ENCODE data around the gene DENND2C. TPM values are rescaled to one million over a fixed set of nuclear protein-coding genes. Genes with fewer than 3 reads are reported as not detected.

Gene DENND2C
- total RNA-seq, 1 experiment from 2014 or later, result 1.1 TPM

DNA sequence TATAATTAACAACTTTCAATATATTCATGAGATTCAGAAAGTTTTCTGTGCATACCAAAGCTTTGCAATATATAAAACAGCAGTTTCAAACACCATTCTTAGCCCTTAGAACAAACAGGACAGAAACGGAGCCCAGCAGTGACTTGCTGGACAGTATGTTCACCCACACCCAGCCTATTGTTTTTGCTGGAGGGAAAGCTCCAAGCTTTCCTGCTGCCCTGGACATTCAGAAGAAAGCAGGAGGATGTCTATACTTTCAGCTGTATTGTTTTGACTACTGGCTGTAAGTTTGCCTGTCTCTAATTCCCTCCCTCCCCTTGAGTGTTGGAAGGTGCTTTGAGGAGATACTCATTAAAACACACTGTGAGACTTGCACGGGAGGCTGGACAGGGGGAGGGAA lies 9.6 kb downstream of the DENND2C start:
- TF ChIP-seq TCF7L2 (IDR thresholded peaks at IDR 0.05; ENCODE audit: low read depth, low read length) (no peak), SIN3A (IDR thresholded peaks at IDR 0.05; ENCODE audit: borderline replicate concordance, insufficient read depth, low read depth, low read length) (no peak), POLR2AphosphoS5 (IDR thresholded peaks at IDR 0.05; ENCODE audit: low read depth, low read length) (no peak)
- TF ChIP-seq, protein P1, sequence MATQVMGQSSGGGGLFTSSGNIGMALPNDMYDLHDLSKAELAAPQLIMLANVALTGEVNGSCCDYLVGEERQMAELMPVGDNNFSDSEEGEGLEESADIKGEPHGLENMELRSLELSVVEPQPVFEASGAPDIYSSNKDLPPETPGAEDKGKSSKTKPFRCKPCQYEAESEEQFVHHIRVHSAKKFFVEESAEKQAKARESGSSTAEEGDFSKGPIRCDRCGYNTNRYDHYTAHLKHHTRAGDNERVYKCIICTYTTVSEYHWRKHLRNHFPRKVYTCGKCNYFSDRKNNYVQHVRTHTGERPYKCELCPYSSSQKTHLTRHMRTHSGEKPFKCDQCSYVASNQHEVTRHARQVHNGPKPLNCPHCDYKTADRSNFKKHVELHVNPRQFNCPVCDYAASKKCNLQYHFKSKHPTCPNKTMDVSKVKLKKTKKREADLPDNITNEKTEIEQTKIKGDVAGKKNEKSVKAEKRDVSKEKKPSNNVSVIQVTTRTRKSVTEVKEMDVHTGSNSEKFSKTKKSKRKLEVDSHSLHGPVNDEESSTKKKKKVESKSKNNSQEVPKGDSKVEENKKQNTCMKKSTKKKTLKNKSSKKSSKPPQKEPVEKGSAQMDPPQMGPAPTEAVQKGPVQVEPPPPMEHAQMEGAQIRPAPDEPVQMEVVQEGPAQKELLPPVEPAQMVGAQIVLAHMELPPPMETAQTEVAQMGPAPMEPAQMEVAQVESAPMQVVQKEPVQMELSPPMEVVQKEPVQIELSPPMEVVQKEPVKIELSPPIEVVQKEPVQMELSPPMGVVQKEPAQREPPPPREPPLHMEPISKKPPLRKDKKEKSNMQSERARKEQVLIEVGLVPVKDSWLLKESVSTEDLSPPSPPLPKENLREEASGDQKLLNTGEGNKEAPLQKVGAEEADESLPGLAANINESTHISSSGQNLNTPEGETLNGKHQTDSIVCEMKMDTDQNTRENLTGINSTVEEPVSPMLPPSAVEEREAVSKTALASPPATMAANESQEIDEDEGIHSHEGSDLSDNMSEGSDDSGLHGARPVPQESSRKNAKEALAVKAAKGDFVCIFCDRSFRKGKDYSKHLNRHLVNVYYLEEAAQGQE (IDR thresholded peaks at IDR 0.05; ENCODE audit: insufficient read depth in 1 of 2, low read depth in 2 of 2, low read length in 1 of 2), result no peak
- TF ChIP-seq, protein P2, sequence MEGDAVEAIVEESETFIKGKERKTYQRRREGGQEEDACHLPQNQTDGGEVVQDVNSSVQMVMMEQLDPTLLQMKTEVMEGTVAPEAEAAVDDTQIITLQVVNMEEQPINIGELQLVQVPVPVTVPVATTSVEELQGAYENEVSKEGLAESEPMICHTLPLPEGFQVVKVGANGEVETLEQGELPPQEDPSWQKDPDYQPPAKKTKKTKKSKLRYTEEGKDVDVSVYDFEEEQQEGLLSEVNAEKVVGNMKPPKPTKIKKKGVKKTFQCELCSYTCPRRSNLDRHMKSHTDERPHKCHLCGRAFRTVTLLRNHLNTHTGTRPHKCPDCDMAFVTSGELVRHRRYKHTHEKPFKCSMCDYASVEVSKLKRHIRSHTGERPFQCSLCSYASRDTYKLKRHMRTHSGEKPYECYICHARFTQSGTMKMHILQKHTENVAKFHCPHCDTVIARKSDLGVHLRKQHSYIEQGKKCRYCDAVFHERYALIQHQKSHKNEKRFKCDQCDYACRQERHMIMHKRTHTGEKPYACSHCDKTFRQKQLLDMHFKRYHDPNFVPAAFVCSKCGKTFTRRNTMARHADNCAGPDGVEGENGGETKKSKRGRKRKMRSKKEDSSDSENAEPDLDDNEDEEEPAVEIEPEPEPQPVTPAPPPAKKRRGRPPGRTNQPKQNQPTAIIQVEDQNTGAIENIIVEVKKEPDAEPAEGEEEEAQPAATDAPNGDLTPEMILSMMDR (IDR thresholded peaks at IDR 0.05), result no peak
- CTCF ChIA-PET, result interaction anchor here (1.0 kb wide), 1 partner anchor 313 kb away, joined by 3 read pairs; no protein-coding TSS in a partner anchor
- Histone ChIP-seq H3K27ac (ENCODE audit: low read length) (no peak overlapping the region), H3K36me3 (ENCODE audit: control insufficient read depth, insufficient read depth, low read length) (no peaks in the 10 kb centered on the region), H3K4me1 (ENCODE audit: control insufficient read depth, insufficient read depth, low read length) (no peaks in the 10 kb centered on the region), H3K27me3 (ENCODE audit: control insufficient read depth, insufficient read depth, low read length) (no peaks in the 10 kb centered on the region), H3K4me3 (ENCODE audit: low read depth in 2 of 2, low read length in 2 of 2) (no peak overlapping the region), H3K9me3 (ENCODE audit: control insufficient read depth, insufficient read depth, low read depth, low read length) (no peaks in the 10 kb centered on the region)
- BruUV-seq (replicated peaks), result no TSS peak
- in situ Hi-C loops (cut with HindIII; ENCODE audit: low pct_unique_long_range_greater_than_20kb, low sequenced_read_pairs), result no loop called here
- POLR2A ChIA-PET, result no interaction called here
- DNase-seq (ENCODE audit: low read depth, low spot score) (no peak), ATAC-seq (no peak)
- intact Hi-C loops (cut with micrococcal nuclease; ENCODE audit: unreplicated experiment), result no loop called here

DNA sequence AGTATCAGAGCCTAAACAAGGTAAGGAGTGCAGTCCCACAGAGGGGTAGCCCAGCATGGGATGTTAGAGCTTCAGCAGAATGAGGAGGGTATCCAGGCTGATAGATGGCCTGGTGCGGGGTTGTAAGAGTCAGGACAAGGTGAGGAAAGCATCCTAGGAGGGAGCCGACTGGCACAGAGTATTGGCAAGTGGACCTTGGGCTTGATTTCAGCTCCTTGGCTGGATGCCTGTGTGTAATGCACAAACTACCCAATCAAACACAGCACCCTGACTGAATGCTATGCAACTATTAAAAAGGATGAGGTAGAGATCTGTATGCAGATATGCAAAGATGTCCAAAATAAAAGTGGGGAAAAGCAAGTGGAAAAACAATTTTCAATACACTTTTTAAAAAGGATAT lies 18.0 kb downstream of the DENND2C start:
- POLR2A ChIA-PET, result no interaction called here
- H3K4me3 ChIP-seq (ENCODE audit: low read depth in 2 of 2, low read length in 2 of 2), result no peak overlapping the region
- H3K27ac ChIP-seq (ENCODE audit: low read length), result no peak overlapping the region
- intact Hi-C loops (cut with micrococcal nuclease; ENCODE audit: unreplicated experiment) (no loop called here), in situ Hi-C loops (cut with HindIII; ENCODE audit: low pct_unique_long_range_greater_than_20kb, low sequenced_read_pairs) (no loop called here)
- CTCF ChIA-PET, result no interaction called here
- no peaks in the 10 kb centered on the region for H3K36me3 ChIP-seq (ENCODE audit: control insufficient read depth, insufficient read depth, low read length)
- ATAC-seq (no peak), DNase-seq (ENCODE audit: low read depth, low spot score) (no peak)
- no TSS peak for BruUV-seq (replicated peaks)
- no peaks in the 10 kb centered on the region for H3K27me3 ChIP-seq (ENCODE audit: control insufficient read depth, insufficient read depth, low read length)
- no peak for TF ChIP-seq SIN3A (IDR thresholded peaks at IDR 0.05; ENCODE audit: borderline replicate concordance, insufficient read depth, low read depth, low read length)
- no peak for TF ChIP-seq POLR2AphosphoS5 (IDR thresholded peaks at IDR 0.05; ENCODE audit: low read depth, low read length)
- TF ChIP-seq, protein P2 (IDR thresholded peaks at IDR 0.05), result no peak
- TF ChIP-seq TCF7L2 (IDR thresholded peaks at IDR 0.05; ENCODE audit: low read depth, low read length), result no peak
- TF ChIP-seq, protein P1 (IDR thresholded peaks at IDR 0.05; ENCODE audit: insufficient read depth in 1 of 2, low read depth in 2 of 2, low read length in 1 of 2), result no peak
- H3K4me1 ChIP-seq (ENCODE audit: control insufficient read depth, insufficient read depth, low read length), result no peaks in the 10 kb centered on the region
- no peaks in the 10 kb centered on the region for H3K9me3 ChIP-seq (ENCODE audit: control insufficient read depth, insufficient read depth, low read depth, low read length)
